ENCODE measurements around the gene CNST.

The CNST gene

DNA sequence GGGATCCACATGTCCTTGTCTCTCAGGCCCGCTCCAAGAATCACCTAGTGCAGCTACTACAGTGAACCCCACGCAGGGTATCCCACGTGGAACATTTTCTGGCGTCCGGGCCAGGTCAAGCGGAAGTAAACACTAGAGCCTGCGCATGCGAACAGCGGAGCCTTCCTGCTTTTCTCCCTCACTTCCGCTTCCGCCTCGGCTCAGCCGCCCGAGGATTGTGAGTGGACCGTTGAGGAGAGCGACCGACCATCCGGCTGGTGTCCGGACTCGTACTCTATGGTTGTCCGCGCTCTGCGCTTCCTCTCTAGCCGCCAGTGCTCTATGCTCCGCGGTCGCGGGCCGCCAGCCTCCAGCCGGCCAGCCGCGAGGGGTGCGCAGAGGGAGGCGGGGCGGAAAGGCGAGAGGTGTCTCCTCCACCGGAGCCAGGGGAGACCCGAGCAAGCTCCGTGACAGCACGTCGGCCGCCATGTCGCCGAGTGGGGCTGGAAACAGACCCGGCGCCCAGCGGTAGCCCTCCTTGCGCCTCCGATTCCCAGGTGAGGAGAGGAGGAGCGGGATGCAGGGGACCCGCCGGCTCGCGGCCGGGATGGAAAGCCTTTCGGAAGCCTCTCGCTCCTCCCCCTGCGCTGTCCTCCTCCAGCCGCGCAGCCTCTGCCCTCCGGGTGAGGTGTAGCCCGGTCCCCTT lies at the start of gene CNST, which contains the start of gene TFB2M:
Gene CNST (plus strand): TSS at position 329 of the 685 bp plus-strand sequence. CDS start 25,107 bp downstream, outside the sequence.
Gene TFB2M (minus strand): TSS at position 134 of the 685 bp plus-strand sequence. CDS start 123 bp downstream, at position 11.
- DNase-seq (ENCODE audit: low read depth): peak; percentile 88

DNA sequence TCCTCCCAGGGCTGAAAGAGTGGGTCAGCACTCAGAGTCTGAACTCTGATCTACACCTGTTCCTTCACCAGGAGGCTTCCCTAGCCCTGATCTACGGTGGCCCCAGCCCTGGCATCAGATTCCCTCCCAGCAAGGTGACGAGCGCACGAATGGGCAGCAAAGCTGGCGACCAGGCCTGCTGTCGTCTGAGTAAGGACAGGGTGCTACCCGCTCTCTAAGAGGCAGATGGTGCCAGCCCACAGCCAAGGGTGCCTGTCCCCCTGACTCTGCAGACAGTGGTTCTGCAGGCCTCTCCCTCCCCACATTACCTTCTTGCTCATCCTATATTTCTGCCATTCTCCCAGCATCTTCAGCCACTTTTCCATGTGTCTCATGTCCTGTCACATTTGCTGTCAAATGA lies 48.9 kb upstream of the CNST start:
- no peak for DNase-seq (ENCODE audit: low read depth)

GRCh38 chr1:246518456-246519205 lies 47.6 kb upstream of the CNST start:
- no peak for DNase-seq (ENCODE audit: low read depth)

- DNase-seq (ENCODE audit: low read depth): no peak
Measured at GRCh38 chr1:246519514-246519913, 46.7 kb upstream of the CNST start.

DNA sequence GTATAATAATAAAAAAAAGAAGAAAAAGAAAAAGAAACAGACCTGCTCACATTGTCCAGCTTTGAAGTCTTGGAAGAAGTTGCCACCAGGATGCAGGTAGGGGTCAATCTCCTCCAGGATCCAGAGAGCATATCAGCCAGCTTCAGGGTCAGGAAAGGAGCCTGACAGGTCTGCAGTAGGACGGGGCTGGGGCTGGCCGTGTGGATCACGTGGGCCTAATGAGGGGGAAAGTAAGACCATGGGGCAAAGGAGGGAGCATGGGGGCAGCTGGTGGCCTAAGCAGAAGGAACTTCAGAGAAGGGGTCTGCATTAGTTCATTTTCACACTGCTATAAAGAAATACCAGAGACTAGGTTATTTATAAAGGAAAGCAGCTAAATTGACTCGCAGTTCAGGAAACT lies 39.9 kb upstream of the CNST start:
- DNase-seq (ENCODE audit: low read depth): no peak

DNA sequence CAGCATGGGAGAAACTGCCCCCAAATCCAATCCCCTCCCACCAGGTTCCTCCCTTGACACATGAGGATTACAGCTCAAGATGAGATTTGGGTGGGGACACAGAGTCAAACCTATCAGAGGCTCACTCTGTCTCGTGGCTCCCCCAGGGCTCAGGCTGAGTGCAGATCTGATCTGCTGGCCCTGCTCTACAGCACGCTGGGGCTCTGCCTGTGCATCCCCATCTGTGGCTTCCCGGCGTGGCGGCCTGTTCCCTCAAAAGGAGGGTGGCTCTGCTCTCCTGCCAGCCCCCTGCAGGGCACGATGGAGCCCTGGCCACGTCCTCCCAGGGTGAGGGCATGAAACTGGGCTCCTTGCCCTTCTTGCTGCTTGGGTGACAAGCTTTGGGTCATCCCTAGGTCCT lies 39.3 kb upstream of the CNST start:
- no peak for DNase-seq (ENCODE audit: low read depth)

DNA sequence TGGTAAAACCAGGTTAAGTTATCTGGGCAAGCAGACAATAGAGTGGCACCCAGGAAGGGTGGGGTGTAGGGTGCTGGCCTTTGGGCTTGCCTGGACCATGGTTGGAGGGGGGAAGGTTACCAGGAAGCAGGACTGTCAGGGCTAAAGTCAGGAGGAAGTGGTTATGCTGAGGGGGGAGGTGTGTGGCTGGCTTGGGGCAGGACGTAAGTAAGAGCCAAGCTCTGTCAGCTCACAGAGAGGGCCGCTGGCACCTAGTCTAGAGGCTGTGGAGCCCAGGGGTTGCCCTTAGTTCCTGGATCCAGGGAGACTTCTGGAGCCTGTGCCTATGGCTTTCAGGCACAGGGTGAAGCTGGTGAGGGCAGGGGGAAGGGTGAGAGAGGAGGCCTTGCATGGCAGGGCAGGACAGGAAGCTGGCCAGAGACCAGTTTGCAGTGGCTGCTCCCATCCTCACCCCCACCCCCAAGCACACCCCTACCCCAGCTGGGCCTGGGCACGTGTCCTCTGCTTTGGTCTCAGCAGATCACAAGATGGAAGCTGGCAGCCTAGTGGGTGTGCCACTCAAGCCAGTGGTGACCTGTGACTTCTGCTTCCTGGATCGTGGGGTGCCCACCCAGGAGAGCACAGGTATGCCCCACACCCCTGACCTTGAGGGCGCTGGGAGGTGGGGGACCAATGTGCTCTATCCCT lies 38.7 kb upstream of the CNST start:
- DNase-seq (ENCODE audit: low read depth): no peak

DNA sequence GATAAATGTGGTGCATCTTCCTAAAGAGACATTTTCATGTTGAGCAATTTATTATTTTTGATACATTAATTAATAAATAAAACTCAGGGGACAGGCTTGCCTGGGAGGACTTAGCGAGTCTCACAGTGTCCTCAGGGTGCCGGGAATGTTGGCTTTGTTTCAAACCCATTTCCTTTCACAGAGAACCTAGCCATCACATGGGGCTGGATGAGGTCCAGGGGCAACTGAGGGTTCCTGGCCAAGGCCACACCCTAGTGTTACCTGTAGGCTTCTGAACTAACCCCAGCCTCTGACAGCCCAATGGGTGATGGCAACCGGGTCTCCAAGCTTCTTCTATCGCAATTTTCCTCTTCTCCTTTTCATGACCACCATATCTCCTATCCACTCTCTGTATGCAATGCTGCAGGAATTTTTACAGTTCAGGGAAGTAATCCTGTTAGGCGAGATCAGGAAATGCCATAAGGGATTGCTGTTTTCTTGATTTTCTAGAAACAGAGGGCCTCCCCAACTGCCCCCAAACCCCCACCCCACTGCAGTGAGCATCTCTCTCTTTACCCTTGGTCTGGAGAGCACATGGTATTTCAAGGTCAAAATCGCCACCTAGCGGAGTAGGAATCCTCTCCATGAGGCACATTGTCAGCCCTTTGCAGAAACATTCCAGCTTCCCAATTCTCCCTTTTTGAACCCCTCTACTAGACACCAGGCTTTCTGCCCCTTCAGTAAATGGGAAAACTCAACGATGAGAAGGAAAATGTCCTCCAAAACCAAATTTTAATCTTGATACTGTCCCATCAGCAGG lies 37.1 kb upstream of the CNST start:
- DNase-seq (ENCODE audit: low read depth): no peak

DNA sequence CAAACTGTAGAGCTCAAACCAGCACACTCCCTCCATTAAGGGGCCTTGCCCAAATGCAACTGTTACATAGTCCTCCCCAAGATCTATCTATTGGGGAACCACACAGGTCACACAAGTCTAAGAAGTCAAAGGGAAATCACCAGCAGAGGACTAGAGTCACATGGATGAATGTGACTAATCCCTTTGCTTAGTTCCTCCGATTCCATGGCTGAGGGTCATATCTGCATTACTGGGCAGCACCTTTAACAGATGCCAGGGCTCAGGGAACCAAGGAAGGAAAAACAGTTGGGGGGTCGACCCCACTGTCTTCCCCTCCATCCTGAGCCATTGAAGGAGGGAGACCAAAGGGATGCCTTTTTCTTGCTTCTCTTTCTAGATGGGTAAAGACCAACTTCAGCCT lies 35.8 kb upstream of the CNST start:
- no peak for DNase-seq (ENCODE audit: low read depth)

GRCh38 chr1:246532519-246532918 lies 33.7 kb upstream of the CNST start:
- no peak for DNase-seq (ENCODE audit: low read depth)

GRCh38 chr1:246533371-246533905 lies 32.8 kb upstream of the CNST start:
- DNase-seq (ENCODE audit: low read depth): no peak

DNA sequence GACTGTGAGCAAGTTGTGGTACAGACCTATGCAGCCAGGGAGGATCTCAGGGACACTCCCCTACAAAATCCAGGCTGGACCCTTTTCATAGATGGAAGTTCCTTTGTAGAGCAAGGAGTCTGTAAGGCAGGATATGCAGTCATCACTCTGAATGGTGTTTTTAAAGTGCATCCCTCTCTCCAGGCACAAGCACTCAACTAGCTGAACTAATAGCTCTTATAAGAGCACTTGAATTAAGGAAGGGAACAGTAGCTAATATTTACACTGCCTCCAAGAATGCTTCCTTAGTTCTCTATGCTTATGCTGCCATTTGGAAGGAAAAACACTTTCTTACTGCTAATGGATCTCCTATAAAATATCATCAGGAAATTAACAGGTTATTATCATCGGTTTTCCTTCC lies 32.1 kb upstream of the CNST start:
- no peak for DNase-seq (ENCODE audit: low read depth)

DNA sequence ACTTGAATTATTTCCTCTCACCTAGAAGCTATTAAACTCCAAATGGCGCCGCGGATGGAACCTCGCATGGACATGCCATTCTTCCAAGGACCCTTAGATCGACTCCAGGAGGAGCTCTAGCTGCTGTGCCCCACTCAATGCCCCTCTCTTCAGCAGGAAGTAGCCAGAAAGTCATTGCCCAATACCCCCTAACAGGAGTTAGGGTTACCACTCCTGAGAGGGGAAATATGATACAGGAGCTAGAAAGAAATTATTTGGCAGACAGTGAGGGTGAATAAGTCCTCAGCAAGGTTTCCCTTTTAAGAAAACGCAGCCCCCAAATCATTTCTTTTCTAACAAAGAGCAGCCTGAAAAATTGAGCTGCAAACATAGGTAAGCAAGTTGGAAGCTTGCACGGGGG lies 28.8 kb upstream of the CNST start:
- no peak for DNase-seq (ENCODE audit: low read depth)

DNA sequence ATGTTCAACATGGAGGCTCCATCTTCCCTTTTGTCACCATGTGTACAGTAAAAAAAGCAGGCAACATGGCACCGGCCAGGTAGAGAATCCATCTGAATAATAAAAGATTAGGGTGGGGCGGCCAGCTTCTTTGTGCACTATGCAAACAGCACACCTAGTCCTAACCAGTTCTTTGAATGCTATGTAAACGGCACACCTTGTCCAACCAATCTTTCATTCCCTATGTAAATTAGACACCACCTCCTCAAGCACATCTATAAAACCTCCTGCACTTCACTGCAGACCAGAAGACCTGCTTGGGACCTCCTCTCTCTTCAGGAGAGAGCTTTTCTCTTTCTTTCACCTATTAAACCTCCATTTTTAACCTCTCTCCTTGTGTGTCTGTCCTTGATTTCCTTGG lies 28.4 kb upstream of the CNST start:
- no peak for DNase-seq (ENCODE audit: low read depth)

GRCh38 chr1:246540738-246541491 lies 25.3 kb upstream of the CNST start:
- DNase-seq (ENCODE audit: low read depth): no peak

- no peak for DNase-seq (ENCODE audit: low read depth)
Measured at GRCh38 chr1:246544001-246544400, 22.3 kb upstream of the CNST start.

GRCh38 chr1:246549665-246550064 lies 16.6 kb upstream of the CNST start:
- DNase-seq (ENCODE audit: low read depth): no peak

- no peak for DNase-seq (ENCODE audit: low read depth)
Measured at GRCh38 chr1:246550402-246550801, 15.9 kb upstream of the CNST start.

- DNase-seq (ENCODE audit: low read depth): no peak
Measured at GRCh38 chr1:246552110-246552509, 14.1 kb upstream of the CNST start.

GRCh38 chr1:246554201-246554600 lies 12.1 kb upstream of the CNST start:
- DNase-seq (ENCODE audit: low read depth): no peak

GRCh38 chr1:246558041-246558440 lies 8.2 kb upstream of the CNST start:
- DNase-seq (ENCODE audit: low read depth): no peak

Measured in activated gamma-delta T cell treated with anti-CD3 and anti-CD28 coated beads, Interleukin-2, amount 50 U/mL, for 16 hours (primary cell).